Common myeloid progenitor, CD34-positive (primary cell): ENCODE results near the gene TMTC1.

Experiments used
- CTCF ChIA-PET: fragments of 350-600 bp; sonication (Branson Sonifier 250); formaldehyde crosslinking; loops from one replicate; lab custom pipeline; 2021; ENCODE audit warnings: antibody characterized with exemption; lab: Charles Lee
- POLR2A ChIA-PET: fragments of 350-600 bp; sonication (Branson Sonifier 250); formaldehyde crosslinking; loops from one replicate; lab custom pipeline; 2021; ENCODE audit warnings: antibody characterized with exemption; lab: Charles Lee
- DNase-seq, 3 donors: peaks; one replicate each; pipeline versions ENCODE4 v3.0.0 to v3.0.0-alpha.2; 2013
- H3K27ac ChIP-seq, 2 experiments: 1 replicate in 1 of 2; 2 replicates in 1 of 2; pipeline ENCODE4 v1.7.0; 2013; ENCODE audit warnings: inconsistent platforms in 2 of 2, low read length in 2 of 2, mild to moderate bottlenecking in 2 of 2, low read depth in 1 of 2, moderate library complexity in 1 of 2; ENCODE audit not compliant: severe bottlenecking in 2 of 2, insufficient read depth in 1 of 2, poor library complexity in 1 of 2
- H3K27me3 ChIP-seq, 5 experiments: replicated peaks in 2 of 5; 1 replicate in 3 of 5; 2 replicates in 2 of 5; pipeline versions ENCODE4 v1.6.1 to v1.7.0; 2013; ENCODE audit warnings: low read length in 4 of 5, mild to moderate bottlenecking in 2 of 5, moderate library complexity in 2 of 5, inconsistent platforms in 1 of 5; ENCODE audit not compliant: insufficient read depth in 5 of 5, control insufficient read depth in 4 of 5
- H3K36me3 ChIP-seq, 4 experiments: 1 replicate in 2 of 4; 2 replicates in 2 of 4; pipeline versions ENCODE4 v1.6.1 to v1.7.0; 2013; ENCODE audit warnings: low read length in 3 of 4, control low read depth in 1 of 4, mild to moderate bottlenecking in 1 of 4; ENCODE audit not compliant: control insufficient read depth in 4 of 4, insufficient read depth in 4 of 4
- H3K4me1 ChIP-seq, 4 experiments: 1 replicate in 3 of 4; 2 replicates in 1 of 4; pipeline versions ENCODE4 v1.6.1 to v1.7.1; 2013; ENCODE audit warnings: low read length in 3 of 4, mild to moderate bottlenecking in 3 of 4, control low read depth in 1 of 4, inconsistent platforms in 1 of 4, moderate library complexity in 1 of 4; ENCODE audit not compliant: control insufficient read depth in 4 of 4, insufficient read depth in 4 of 4; ENCODE audit errors: control extremely low read depth in 1 of 4
- H3K4me3 ChIP-seq, 7 experiments: 1 replicate in 4 of 7; 2 replicates in 3 of 7; pipeline versions ENCODE4 v1.5.1 to v1.7.0; 2013; ENCODE audit warnings: mild to moderate bottlenecking in 7 of 7, low read length in 6 of 7, moderate library complexity in 6 of 7, inconsistent platforms in 2 of 7, low read depth in 2 of 7, control low read depth in 1 of 7; ENCODE audit not compliant: insufficient read depth in 4 of 7, control insufficient read depth in 1 of 7; ENCODE audit errors: extremely low read depth in 1 of 7
- H3K9me3 ChIP-seq, 5 experiments: 1 replicate in 4 of 5; 2 replicates in 1 of 5; pipeline versions ENCODE4 v1.6.1 to v1.7.1; 2013; ENCODE audit warnings: low read length in 4 of 5, mild to moderate bottlenecking in 2 of 5, inconsistent platforms in 1 of 5, low read depth in 1 of 5, moderate library complexity in 1 of 5; ENCODE audit not compliant: control insufficient read depth in 4 of 5, insufficient read depth in 2 of 5; ENCODE audit errors: control extremely low read depth in 1 of 5
- WGBS: methylation state at CpG from one replicate; pipeline ENCODE4 v1.1.5; 2013; ENCODE audit not compliant: insufficient coverage; 5-methylcytosine and 5-hydroxymethylcytosine counted together

The TMTC1 gene

DNA sequence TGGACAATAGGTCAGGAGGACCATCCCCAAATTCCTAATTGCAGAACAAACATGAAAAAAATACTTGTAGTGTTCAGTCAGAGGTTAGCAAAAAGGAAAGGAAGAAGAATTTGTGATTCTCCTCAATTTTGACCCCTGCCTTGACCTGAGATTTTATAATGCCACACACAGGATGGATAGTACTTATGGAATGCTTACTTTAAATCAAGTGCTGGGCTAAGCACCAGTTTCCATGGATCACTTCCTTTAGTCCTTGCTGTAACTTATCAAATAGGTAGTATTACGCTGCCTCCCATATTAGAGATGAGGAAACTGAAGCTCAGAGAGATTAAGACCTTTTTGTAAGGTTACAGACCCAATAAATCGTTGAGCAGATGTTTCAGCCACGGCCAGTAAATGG is 205.0 kb downstream of the TMTC1 start:
- DNase-seq = no peak
- POLR2A ChIA-PET = no interaction called here
- CTCF ChIA-PET = no interaction called here
- Histone ChIP-seq H3K9me3 (no peaks in the 10 kb centered on the region), H3K27ac (no peak overlapping the region), H3K36me3 (no peaks in the 10 kb centered on the region), H3K27me3 (no peaks in the 10 kb centered on the region), H3K4me3 (no peak overlapping the region), H3K4me1 (peaks cover 0 to 10% (median 1%) of the 10 kb centered on the region in 4 experiments)
- 90% methylated on average over 2 of the region's 3 CpGs for WGBS

DNA sequence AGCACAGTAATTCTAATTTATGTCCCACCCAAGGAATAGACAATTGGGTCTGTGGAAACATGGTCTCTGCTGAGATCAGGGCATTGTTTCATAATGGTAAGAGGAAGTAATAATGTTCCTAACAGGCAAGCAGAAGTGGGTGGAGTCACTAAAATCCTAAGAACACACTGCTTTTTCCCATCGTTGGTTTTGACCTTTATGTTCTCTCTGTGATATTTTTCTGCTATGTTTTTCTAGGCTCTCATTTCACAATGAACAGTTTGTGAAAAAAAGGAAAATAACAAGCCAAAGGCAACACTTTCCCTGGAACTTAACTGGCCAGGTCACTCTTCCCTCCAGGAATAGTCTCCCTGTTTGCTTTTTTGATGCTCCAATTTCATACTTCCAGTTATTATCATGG is 205.7 kb downstream of the TMTC1 start:
- Histone ChIP-seq H3K4me1 (peaks cover 0 to 10% (median 1%) of the 10 kb centered on the region in 4 experiments), H3K4me3 (no peak overlapping the region), H3K27ac (no peak overlapping the region), H3K36me3 (no peaks in the 10 kb centered on the region), H3K27me3 (no peaks in the 10 kb centered on the region), H3K9me3 (no peaks in the 10 kb centered on the region)
- ChIA-PET CTCF (no interaction called here), POLR2A (no interaction called here)
- no peak for DNase-seq
- no CpG with 5 or more reads among the region's 1 CpG for WGBS

DNA sequence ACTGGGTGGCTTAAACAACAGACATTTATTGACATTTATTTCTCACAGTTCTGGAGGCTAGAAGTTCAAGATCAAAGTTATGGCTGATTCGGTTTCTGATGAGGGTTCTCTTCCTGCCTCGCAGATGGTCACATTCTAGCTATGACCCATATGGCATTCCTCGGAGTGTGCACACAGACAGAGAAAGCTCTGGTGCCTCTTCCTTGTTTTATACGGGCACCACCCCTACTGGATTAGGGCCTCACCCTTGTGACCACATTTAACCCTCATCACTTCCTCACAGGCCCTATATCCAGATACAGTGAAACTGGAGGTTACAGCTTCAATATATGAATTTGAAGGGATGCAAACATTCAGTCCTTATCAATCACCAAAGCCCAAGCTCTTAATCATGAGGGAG is 209.2 kb downstream of the TMTC1 start:
- CTCF ChIA-PET = no interaction called here

DNA sequence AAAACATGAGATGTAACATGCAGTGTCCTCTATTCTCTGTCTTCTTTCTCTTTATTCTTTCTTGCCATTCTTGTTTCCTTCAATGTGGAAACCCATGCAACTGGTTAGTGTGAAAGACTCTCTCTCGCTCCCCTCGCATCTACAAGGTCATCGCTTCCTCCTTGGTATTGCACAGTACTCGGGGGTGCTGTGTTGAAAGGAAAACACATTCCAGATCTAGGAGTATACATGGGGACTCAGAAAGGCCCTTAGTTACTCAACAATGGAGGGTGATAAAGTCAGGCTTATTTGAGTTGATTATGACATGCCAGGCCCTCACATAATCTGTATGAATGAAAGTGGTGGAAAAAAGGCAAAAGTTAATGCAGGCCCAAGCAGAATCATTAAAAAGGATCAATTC is 210.8 kb downstream of the TMTC1 start:
- Histone ChIP-seq H3K27me3 (no peaks in the 10 kb centered on the region), H3K36me3 (no peaks in the 10 kb centered on the region), H3K4me1 (no peaks in the 10 kb centered on the region), H3K27ac (no peak overlapping the region), H3K9me3 (no peaks in the 10 kb centered on the region), H3K4me3 (no peak overlapping the region)
- no peak for DNase-seq
- ChIA-PET POLR2A (interaction anchor here (0.5 kb wide), 1 partner anchor 984 kb away, joined by 6 read pairs; no protein-coding TSS in a partner anchor), CTCF (no interaction called here)
- 100% methylated on average over 1 of the region's 4 CpGs for WGBS

More for the DNA sequence above, 209.2 kb downstream of the TMTC1 start:
- no peak overlapping the region for H3K27ac ChIP-seq
- no peaks in the 10 kb centered on the region for H3K36me3 ChIP-seq
- 86% methylated on average over 4 of the region's 4 CpGs for WGBS
- H3K4me1 ChIP-seq = no peaks in the 10 kb centered on the region
- H3K9me3 ChIP-seq = no peaks in the 10 kb centered on the region
- POLR2A ChIA-PET = interaction anchor here (0.6 kb wide), 1 partner anchor 772 kb away, joined by 4 read pairs; no protein-coding TSS in a partner anchor
- no peak for DNase-seq
- no peaks in the 10 kb centered on the region for H3K27me3 ChIP-seq
- H3K4me3 ChIP-seq = no peak overlapping the region

DNA sequence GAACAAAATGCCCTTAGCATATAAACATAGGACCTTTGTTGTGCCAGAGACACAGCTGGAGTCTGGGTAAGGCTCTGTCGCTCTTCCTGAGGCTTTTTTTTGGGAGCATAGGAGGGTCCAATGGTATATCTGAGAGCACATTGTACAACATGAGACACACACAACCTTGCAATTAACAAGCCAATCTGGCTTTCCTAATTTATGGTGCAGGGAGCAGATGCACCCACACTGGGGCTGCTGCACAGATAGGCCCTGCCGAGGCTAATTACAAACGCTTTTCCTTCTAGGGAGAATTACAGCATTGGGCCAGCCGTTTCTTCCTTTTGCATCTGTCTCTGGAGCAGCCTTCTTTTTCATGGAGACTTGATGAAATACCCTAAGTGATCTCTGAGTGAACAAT is 211.3 kb downstream of the TMTC1 start:
- Histone ChIP-seq H3K36me3 (no peaks in the 10 kb centered on the region), H3K27ac (no peak overlapping the region), H3K27me3 (no peaks in the 10 kb centered on the region), H3K9me3 (no peaks in the 10 kb centered on the region), H3K4me1 (no peaks in the 10 kb centered on the region), H3K4me3 (no peak overlapping the region)
- POLR2A ChIA-PET = no interaction called here
- 93% methylated on average over 4 of the region's 4 CpGs for WGBS
- no peak for DNase-seq
- CTCF ChIA-PET = no interaction called here

DNA sequence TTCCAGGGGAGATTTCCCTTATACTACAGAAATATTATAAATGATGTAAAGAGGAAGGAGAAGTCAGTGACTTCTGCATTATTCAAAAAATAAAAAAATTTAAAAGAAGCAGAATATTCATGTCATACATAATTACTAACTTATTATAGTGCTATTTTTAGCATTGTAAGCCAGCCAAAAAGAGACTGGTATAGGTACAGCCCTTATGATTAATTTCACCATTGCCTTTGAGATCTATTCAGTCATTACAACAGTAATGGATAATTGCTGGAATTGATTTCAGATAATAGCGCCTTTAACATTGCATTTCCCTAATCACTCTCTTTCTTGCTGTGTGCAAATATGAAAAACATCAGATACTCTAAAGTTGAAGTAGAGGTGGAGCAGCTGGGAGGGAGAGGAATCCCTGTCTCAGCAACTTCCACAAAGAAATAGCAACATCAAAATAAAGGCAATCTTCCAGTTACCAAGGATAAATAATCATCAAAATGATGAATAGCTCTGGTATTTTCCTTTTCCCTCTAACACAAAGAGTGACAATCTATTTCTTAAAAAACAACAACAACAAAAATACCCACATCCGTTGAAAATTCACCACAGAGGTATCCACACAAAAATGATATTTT is 214.5 kb downstream of the TMTC1 start:
- CTCF ChIA-PET = no interaction called here
- H3K9me3 ChIP-seq = no peaks in the 10 kb centered on the region
- no peak for DNase-seq

DNA sequence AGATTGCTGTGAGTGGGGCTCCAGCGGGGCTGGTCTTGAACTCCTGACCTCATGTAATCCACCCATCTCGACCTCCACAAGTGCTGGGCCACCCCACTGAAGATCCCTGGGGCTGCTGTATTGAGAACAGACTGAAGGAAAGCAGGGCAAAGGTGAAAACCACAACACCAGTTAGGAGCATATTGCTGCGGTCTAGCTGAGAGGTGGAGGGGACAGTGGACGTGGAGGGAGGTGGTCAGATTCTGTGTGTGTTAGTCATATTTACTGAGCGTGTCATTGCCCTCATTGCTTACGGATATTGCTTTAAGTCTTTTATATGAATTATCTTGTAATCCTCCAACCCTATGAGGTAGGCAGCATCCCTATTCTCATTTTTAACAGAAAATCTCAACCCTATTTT is 217.3 kb downstream of the TMTC1 start:
- CTCF ChIA-PET = no interaction called here
- Histone ChIP-seq H3K36me3 (no peaks in the 10 kb centered on the region), H3K4me1 (peaks cover 0 to 9% (median 0%) of the 10 kb centered on the region in 4 experiments), H3K27ac (no peak overlapping the region), H3K4me3 (no peak overlapping the region), H3K27me3 (peaks cover 0 to 3% (median 0%) of the 10 kb centered on the region in 5 experiments), H3K9me3 (no peaks in the 10 kb centered on the region)
- POLR2A ChIA-PET = no interaction called here
- WGBS = 81% methylated on average over 3 of the region's 6 CpGs
- DNase-seq = no peak

More for the DNA sequence above, 214.5 kb downstream of the TMTC1 start:
- Histone ChIP-seq H3K36me3 (no peaks in the 10 kb centered on the region), H3K4me3 (no peak overlapping the region), H3K27ac (no peak overlapping the region), H3K27me3 (no peaks in the 10 kb centered on the region), H3K4me1 (peaks cover 0 to under 1% (median 0%) of the 10 kb centered on the region in 4 experiments)
- POLR2A ChIA-PET = no interaction called here
- no CpG with 5 or more reads among the region's 2 CpGs for WGBS
